ENCODE results near the gene MYO18B.

- TF ChIP-seq CTCF (IDR thresholded peaks at IDR 0.05; ENCODE audit: insufficient read depth, low read depth, low read length): no peak
- TF ChIP-seq EZH2 (IDR thresholded peaks at IDR 0.05; ENCODE audit: insufficient read depth, low read length): no peak
Measured at GRCh38 chr22:25701056-25701780, 40.8 kb upstream of the MYO18B start.

Measured in astrocyte (in vitro differentiated cells and primary cell).